K562 (cell line): ENCODE data around the gene PSME1. TPM values are rescaled to one million over a fixed set of nuclear protein-coding genes. Genes with fewer than 3 reads are reported as not detected.
A peak's percentile ranks its signal among the peaks of the same experiment; 100 is the strongest.

ENCODE experiments used
- ATAC-seq: fragments of 200-7000 bp; cut with Tn5 transposase; 3 replicates; pipeline ENCODE4 v1.9.1; 2020; ENCODE audit warnings: moderate library complexity
- BruUV-seq: library from RNA; stranded (reverse); fragments of 400-500 nt; replicated peaks from 2 replicates; lab custom pipeline; 2021; lab: Mats Ljungman, UMichigan
- CTCF ChIA-PET: fragments of 300-600 bp; formaldehyde crosslinking; extraction: SDS; loops from one replicate; lab custom pipeline; 2021; ENCODE audit warnings: low intra/inter-chr PET ratio; lab: Yijun Ruan, JAX
- POLR2A ChIA-PET: fragments of 300-600, 350-650 bp; sonication (Branson Sonifier 250); formaldehyde crosslinking; extraction: SDS; loops from one replicate; lab custom pipeline; 2021; ENCODE audit warnings: antibody characterized with exemption, inconsistent platforms; lab: Yijun Ruan, JAX
- DNase-seq, 4 experiments: peaks; one replicate each; pipeline versions ENCODE4 v3.0.0 to v3.0.0-alpha.2; 2011 to 2018; ENCODE audit warnings: low spot score in 3 of 4, mixed read lengths in 3 of 4; ENCODE audit errors: extremely low read depth in 1 of 4
- FAIRE-seq: peaks from 2 replicates; lab custom pipeline; 2011; peaks lifted over from hg19 to GRCh38; lab: Jason Lieb, UNC
- H2AFZ ChIP-seq: 2 replicates; pipeline ENCODE4 v1.6.0; 2011; ENCODE audit warnings: low read depth, low read length, control low read depth, inconsistent platforms
- H3K27ac ChIP-seq: fragments of 200-600 bp; 3 replicates; pipeline ENCODE4 v1.8.0; 2011; ENCODE audit warnings: low read depth, mild to moderate bottlenecking, control low read depth, inconsistent platforms, low read length, moderate library complexity, mixed read lengths; ENCODE audit errors: extremely low read depth
- H3K27me3 ChIP-seq, 2 experiments: fragments of 300-600 bp in 1 of 2; 2 replicates in 1 of 2; 3 replicates in 1 of 2; pipeline versions ENCODE4 v1.6.0 to v1.8.0; 2011; ENCODE audit warnings: inconsistent platforms in 2 of 2, low read length in 2 of 2, mild to moderate bottlenecking in 1 of 2, mixed read lengths in 1 of 2, moderate library complexity in 1 of 2; ENCODE audit not compliant: control insufficient read depth in 2 of 2, insufficient read depth in 2 of 2
- H3K36me3 ChIP-seq: fragments of 300-600 bp; 3 replicates; pipeline ENCODE4 v1.8.0; 2011; ENCODE audit warnings: mild to moderate bottlenecking, low read length, inconsistent platforms; ENCODE audit not compliant: control insufficient read depth, insufficient read depth
- H3K4me1 ChIP-seq, 2 experiments: fragments of 200-600 bp in 1 of 2; replicated peaks in 1 of 2; 2 replicates in 1 of 2; 3 replicates in 1 of 2; pipeline versions ENCODE4 v1.5.1 to v1.8.0; 2011; ENCODE audit warnings: inconsistent platforms in 2 of 2, low read length in 2 of 2, mild to moderate bottlenecking in 1 of 2, mixed read lengths in 1 of 2, moderate library complexity in 1 of 2; ENCODE audit not compliant: control insufficient read depth in 2 of 2, insufficient read depth in 2 of 2
- H3K4me2 ChIP-seq: 2 replicates; pipeline ENCODE4 v1.6.1; 2011; ENCODE audit warnings: low read length, control low read depth, inconsistent platforms, mixed read lengths; ENCODE audit not compliant: insufficient read depth
- H3K4me3 ChIP-seq: fragments of 200-600 bp; sonication (generic), shearing (Covaris generic); 2 replicates; pipeline ENCODE4 v1.5.1; 2016; ENCODE audit warnings: control low read depth, inconsistent platforms
- H3K79me2 ChIP-seq: fragments of 200-600 bp; 3 replicates; pipeline ENCODE4 v1.8.0; 2011; ENCODE audit warnings: low read length, inconsistent platforms; ENCODE audit not compliant: control insufficient read depth, insufficient read depth
- H3K9ac ChIP-seq, 2 experiments: 2 replicates each; pipeline versions ENCODE4 v1.6.0 to v1.6.1; 2011; ENCODE audit warnings: low read depth in 2 of 2, low read length in 2 of 2, control low read depth in 1 of 2, inconsistent platforms in 1 of 2, mild to moderate bottlenecking in 1 of 2, mixed read lengths in 1 of 2; ENCODE audit not compliant: insufficient read depth in 1 of 2
- H3K9me1 ChIP-seq: one replicate; pipeline ENCODE4 v1.6.0; 2011; ENCODE audit warnings: inconsistent platforms, mild to moderate bottlenecking, low read length, moderate library complexity; ENCODE audit not compliant: control insufficient read depth, insufficient read depth
- H3K9me3 ChIP-seq: replicated peaks from 2 replicates; pipeline ENCODE4 v1.5.1; 2011; ENCODE audit warnings: low read depth, low read length, inconsistent platforms; ENCODE audit not compliant: control insufficient read depth, insufficient read depth
- H4K20me1 ChIP-seq: replicated peaks from 2 replicates; pipeline ENCODE4 v1.6.1; 2011; ENCODE audit warnings: low read length, inconsistent platforms, mixed read lengths; ENCODE audit not compliant: control insufficient read depth, insufficient read depth
- E2F6 ChIP-seq, 2 experiments: IDR thresholded peaks; 2 replicates each; pipeline ENCODE4 v1.6.1; 2011; ENCODE audit warnings: borderline replicate concordance in 1 of 2, control low read depth in 1 of 2, low read depth in 1 of 2, low read length in 1 of 2, mild to moderate bottlenecking in 1 of 2, mixed read lengths in 1 of 2, moderate library complexity in 1 of 2; ENCODE audit not compliant: insufficient read depth in 1 of 2, insufficient read length in 1 of 2, poor library complexity in 1 of 2, severe bottlenecking in 1 of 2; ENCODE audit errors: extremely low read depth in 1 of 2
- HCFC1 ChIP-seq: IDR thresholded peaks from 2 replicates; pipeline ENCODE4 v1.6.1; 2012; ENCODE audit warnings: low read depth, low read length, improper control_type of control experiment
- KLF10 ChIP-seq: fragments of 250-450 bp; sonication (Bioruptor Pico); IDR thresholded peaks from 2 replicates; pipeline ENCODE4 v1.6.1; 2021; ENCODE audit warnings: matching md5 sums
- U2AF2 ChIP-seq: fragments of 200-400 bp; formaldehyde crosslinking; optimal IDR thresholded peaks from 2 replicates; pipeline ENCODE3; 2017; ENCODE audit warnings: low read depth, mild to moderate bottlenecking, low read length
- USF2 ChIP-seq: sonication (generic); formaldehyde crosslinking; IDR thresholded peaks from 2 replicates; pipeline ENCODE4 v1.5.0; 2020; ENCODE audit warnings: missing genetic modification reagents
- WGBS: fragments of 100-300 bp; shearing (Covaris generic); methylation state at CpG from one replicate; pipeline ENCODE4 v1.1.6; 2016; ENCODE audit warnings: low coverage, mixed read lengths; ENCODE audit not compliant: insufficient coverage; ENCODE audit errors: missing lambda C conversion rate; 5-methylcytosine and 5-hydroxymethylcytosine counted together
- in situ Hi-C: fragments of 300-500 bp; cut with MboI; formaldehyde crosslinking; loops from 4 replicates; pipeline ENCODE4 v1.15.0; 2018; ENCODE audit warnings: inconsistent platforms, mixed read lengths
- intact Hi-C: fragments of 100-400 bp; cut with micrococcal nuclease; formaldehyde crosslinking; loops from 2 replicates; pipeline ENCODE4 v1.14.2; 2022
- polyA plus RNA-seq, 8 experiments: library from polyadenylated mRNA; depleted of rRNA in 4 of 8; stranded (reverse) in 5 of 8; unstranded in 3 of 8; fragments of >200 nt; fragmentation: Nextera tagmentation in 2 of 8; fragmentation: Illumina TruSeq in 1 of 8; extraction: Ambion mirVana in 2 of 8; extraction: Trizol in 1 of 8; gene quantifications; 2 replicates each; pipeline versions ENCODE4 v1.2.1 to v1.2.3, GENCODE V29; 2011 to 2014; ENCODE audit warnings: inconsistent platforms in 1 of 8, missing spikeins in 1 of 8
- total RNA-seq, 7 experiments: library from RNA; depleted of rRNA in 6 of 7; stranded (reverse); fragments of >200 nt in 6 of 7; fragmentation: Illumina TruSeq in 2 of 7; extraction: Trizol in 2 of 7; gene quantifications; 2 replicates each; pipeline versions ENCODE4 v1.2.1 to v1.2.3, GENCODE V29; 2011 to 2021; ENCODE audit warnings: low replicate concordance in 1 of 7

Gene PSME1
- total and polyA plus RNA-seq, 9 of the 15 experiments (the other 6 are each of a cell fraction or from before 2014, with no cell fraction given): 20.3 to 180 (median 67.5) TPM

GRCh38 chr14:24100982-24101494, 35.0 kb upstream of the PSME1 start:
- no peaks in the 10 kb centered on the region; the same call in 1 of the 2 replicates for H3K9me3 ChIP-seq
- no peak overlapping the region for H2AFZ ChIP-seq
- ATAC-seq (peak; percentile 14; the same call in 2 of the 3 replicates), FAIRE-seq (no peak), DNase-seq (no peak)
- no peaks in the 10 kb centered on the region for H4K20me1 ChIP-seq
- ChIA-PET POLR2A (interaction anchor here (0.6 kb wide), 1 partner anchor 35 kb away, joined by 3 read pairs; no protein-coding TSS in a partner anchor), CTCF (no interaction called here)
- H3K36me3 ChIP-seq: peaks cover 60% of the 10 kb centered on the region; the same call in 2 of the 3 replicates
- no peak overlapping the region for H3K4me2 ChIP-seq
- H3K79me2 ChIP-seq: peaks cover 9% of the 10 kb centered on the region; the same call in 2 of the 3 replicates
- intact Hi-C loops: no loop called here
- H3K27ac ChIP-seq: no peak overlapping the region
- no TSS peak for BruUV-seq
- TF ChIP-seq KLF10 (CRISPR knock-in tag) (no peak), USF2 (no peak)
- no peaks in the 10 kb centered on the region for H3K27me3 ChIP-seq
- no peak overlapping the region for H3K4me3 ChIP-seq
- no peaks in the 10 kb centered on the region for H3K9me1 ChIP-seq
- in situ Hi-C loops: no loop called here
- no peaks in the 10 kb centered on the region; a peak in 3 of 5 replicates for H3K4me1 ChIP-seq
- H3K9ac ChIP-seq: no peak overlapping the region; a peak in 1 of 4 replicates
- WGBS: 100% methylated on average over 2 of the region's 3 CpGs

GRCh38 chr14:24102357-24103048, 33.5 kb upstream of the PSME1 start:
- Histone ChIP-seq H3K36me3 (peaks cover 52% of the 10 kb centered on the region; the same call in 2 of the 3 replicates), H4K20me1 (no peaks in the 10 kb centered on the region), H3K4me2 (no peak overlapping the region), H3K79me2 (no peaks in the 10 kb centered on the region), H3K27me3 (no peaks in the 10 kb centered on the region), H3K27ac (no peak overlapping the region), H3K9me3 (no peaks in the 10 kb centered on the region; the same call in 1 of the 2 replicates), H3K9me1 (no peaks in the 10 kb centered on the region), H3K9ac (no peak overlapping the region), H3K4me1 (no peaks in the 10 kb centered on the region; a peak in 1 of 5 replicates), H2AFZ (no peak overlapping the region), H3K4me3 (no peak overlapping the region)
- DNase-seq: no peak
- CTCF ChIA-PET: no interaction called here
- no TSS peak for BruUV-seq
- POLR2A ChIA-PET: interaction anchor here (0.8 to 2.4 kb wide), 3 partner anchors 8 to 213 kb away, joined by 3 to 13 read pairs (median 13); partner anchors contain the start of genes DCAF11, NRL and PCK2
- WGBS: 90% methylated on average over 6 of the region's 7 CpGs
- in situ Hi-C loops: no loop called here
- no peak for ATAC-seq
- intact Hi-C loops: no loop called here
- FAIRE-seq: no peak
- no peak for TF ChIP-seq HCFC1
- no peak for TF ChIP-seq U2AF2
- TF ChIP-seq E2F6 (IDR thresholded peaks at IDR 0.05; ENCODE audit: borderline replicate concordance in 1 of 2, extremely low read depth in 1 of 2, insufficient read depth in 1 of 2, insufficient read length in 1 of 2, low read depth in 1 of 2, low read length in 1 of 2, poor library complexity in 1 of 2, severe bottlenecking in 1 of 2): no peak
